ENCODE data around the gene WNK2.

WNK2 gene

DNA sequence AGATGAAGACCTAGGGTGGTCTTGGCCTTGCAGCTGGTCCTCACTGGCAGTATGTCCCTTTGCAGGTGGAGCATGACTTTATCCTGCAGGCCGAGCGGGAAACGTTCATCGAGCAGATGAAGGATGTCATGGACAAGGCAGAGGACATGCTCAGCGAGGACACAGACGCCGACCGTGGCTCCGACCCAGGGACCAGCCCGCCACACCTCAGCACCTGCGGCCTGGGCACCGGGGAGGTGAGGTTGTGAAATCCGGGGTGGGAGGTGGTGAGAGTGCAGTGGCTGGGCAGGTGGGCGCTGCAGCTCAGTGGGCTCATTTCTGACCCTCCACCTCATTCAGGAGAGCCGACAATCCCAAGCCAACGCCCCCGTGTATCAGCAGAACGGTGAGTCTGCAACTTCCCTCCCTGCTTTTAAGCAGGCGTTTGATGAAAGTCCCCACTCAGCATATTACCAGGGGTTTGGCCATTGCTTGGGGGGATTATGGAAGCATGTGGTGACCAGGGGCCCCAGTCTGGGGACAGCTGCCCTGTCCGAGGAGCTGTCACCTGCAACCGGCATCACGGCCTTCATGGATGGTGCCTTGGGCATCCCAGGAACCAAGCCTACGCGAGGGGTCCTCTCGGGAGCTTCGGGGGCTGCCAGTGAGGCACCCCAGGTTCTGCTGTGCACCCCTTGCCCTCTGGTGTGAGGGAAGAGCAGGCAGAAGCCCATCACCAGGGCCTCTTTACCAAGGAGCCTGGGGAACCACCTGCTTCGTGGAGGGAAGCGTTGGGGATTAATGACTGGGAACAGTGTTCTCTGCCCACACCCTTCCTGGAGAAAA is 84.0 kb downstream of the WNK2 start:
- DNase-seq = no peak

DNA sequence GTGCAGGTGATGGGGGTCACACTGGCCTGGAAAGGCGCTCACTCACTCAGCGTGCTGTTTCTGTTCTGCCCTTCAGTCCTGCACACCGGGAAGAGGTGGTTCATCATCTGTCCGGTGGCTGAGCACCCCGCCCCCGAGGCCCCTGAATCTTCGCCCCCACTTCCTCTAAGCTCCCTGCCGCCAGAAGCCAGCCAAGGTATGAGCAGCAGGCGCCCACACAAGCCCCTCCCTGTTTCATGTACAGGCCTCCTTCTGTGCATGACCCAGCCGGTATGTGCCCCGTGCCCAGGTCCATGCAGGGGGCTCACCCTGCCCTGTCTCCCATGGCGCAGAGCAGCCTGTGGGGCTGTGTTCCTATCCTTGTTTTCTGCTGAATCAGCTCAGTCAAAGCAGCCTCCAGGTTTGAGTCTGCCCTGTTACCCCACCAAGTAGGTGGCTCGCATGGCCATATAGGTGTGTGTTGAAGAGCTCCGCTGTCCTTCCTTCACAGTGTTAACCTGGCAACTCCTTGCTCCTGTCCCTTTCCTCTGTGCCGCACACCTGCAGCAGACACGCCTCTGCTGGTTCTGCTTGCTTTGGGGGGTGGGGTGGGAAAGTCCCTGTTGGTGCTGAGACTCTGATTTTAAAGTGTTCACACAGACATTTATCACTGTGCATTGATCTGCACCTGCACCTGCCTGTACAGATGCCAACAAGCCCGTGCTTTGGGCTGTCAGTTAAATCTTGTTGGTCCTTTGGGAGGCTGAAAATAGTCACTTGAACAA is 84.8 kb downstream of the WNK2 start:
- DNase-seq = no peak

DNA sequence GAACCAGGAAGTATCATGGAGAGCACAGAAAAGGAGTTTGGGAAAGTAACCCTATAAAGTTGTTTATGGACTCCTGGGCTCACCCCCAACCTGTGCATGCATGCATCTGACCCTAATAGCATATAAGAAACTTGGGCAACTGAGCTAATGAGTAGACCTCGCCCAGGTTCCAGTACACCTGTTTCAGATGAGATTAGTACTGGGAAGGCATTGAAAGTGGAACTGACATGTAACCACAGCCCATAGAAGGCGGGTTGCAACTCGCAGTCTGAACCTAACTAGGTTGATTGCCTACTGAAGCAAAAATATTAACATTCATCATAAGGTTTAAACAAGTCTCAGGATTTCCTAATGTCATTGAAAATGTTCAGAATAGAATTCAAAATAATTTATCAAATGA is 87.0 kb downstream of the WNK2 start:
- DNase-seq = no peak

DNA sequence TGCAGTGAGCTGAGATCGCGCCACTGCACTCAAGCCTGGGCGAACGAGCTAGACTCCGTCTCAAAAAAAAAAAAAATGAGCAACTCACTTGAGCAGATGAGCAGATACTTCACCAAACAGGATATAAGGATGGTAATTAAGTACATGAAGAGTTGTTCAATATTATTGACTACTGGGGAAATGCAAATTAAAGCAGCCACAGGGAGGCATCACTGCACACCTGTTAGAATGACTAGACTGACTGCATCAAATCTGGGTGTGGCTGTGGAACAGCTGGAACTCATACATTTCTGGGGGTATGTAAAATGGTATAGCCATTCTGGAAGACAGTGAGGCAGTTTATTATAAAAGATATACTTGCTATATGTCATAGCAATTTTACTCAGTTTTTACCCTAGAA is 93.0 kb downstream of the WNK2 start:
- DNase-seq = no peak

DNA sequence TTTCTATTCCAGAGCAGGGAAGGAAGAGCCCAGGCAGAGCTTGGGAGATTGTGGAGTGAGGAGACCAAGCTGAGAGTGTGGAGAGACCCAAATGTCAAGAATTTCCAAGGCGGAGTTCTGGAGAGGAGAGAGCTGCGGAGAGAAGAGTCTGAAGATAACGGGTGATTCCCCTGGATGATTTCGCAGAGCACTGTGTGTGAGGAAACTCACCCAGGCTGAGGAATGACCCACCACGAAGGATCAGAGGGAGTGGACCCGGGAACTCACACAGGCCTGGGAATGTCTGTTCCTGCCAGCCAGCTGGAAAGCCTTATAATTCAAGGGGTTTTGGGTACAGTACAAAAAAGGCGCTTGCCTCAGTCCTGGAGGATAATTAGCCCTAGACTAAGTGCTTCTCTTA is 94.2 kb downstream of the WNK2 start:
- DNase-seq = no peak

DNA sequence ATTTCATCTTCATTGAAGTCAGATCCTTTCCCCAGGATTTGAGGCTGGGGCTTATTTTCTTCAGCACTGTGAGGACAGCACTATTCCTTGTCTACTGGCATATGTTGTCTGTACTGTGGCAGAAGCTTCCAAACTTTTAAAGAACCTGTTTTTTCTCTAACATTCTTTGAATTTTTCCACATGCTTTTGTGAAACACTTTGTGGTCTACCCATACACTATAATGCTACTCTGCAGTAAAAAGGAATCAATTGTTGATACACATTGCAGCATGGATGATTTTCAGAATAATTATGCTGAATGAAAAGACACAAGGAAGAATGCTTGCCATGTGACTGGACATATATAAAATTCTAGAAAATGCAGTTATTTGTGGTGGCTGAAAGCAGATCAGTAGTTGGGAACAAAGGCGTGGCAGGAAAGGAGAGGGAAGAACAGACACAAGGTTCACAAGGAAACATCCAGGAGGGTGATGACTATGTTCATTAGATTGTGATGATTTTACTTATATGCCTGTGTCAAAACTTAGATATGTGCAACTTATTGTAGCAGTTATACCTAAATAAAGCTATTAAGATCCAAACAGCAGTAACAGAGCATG is 96.8 kb downstream of the WNK2 start:
- DNase-seq = no peak

DNA sequence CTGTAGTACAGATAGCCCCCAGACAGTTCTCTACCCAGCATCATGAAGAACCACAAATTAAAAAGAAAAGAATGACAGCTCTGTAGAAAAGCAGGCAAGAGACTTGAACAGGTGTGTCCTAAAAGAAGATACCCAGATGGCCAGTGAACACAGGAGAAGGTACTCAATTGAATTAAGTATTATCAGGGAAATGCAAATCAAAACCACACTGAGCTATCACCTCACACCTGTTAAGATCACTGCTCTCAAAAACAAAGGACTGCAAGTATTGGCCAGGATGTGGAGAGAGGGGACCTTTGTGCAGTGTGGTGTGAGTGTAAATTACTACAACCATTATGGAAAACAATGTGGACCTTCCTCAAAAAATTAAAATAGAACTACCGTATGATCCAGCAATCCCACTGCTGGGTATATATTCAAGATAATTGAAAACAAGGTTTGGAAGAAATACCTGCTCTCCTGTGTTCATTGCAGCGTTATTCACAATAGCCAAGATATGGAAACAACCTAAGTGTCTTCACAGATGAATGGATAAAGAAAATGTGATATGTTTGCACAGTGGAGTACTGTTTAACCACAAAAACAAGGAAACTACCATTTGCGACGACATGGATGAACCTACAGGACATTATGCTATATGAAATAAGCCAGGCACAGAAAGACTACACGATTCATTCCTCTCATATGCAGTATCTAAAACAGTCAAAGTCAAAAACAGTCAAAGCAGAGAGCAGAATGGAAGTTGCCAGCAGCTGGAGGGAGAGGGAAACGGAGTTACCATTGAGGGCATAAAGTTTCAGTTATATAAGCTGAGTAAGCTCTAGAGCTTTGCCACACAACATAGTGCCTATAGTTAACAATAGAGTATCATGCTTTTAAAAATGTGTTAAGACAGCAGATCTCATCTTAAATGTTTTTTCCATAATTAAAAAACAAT is 102.6 kb downstream of the WNK2 start:
- no peak for DNase-seq

DNA sequence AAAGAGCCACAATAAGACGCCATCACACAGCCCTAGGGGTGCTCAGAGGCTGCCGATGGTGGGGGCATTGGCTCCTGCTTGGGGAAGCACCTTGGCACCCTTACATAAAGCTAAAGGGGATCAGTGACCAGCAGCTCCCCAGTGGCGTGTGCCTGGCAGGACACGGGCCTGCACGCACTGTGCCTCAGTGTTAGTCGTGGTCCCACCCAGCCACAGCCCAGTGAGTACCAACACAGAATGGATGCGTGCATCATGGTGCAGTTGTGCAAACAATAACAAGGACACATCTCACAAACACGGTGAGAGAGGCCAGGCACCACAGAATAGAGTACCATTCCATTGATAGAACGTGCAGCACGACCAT is 103.2 kb downstream of the WNK2 start:
- no peak for DNase-seq

DNA sequence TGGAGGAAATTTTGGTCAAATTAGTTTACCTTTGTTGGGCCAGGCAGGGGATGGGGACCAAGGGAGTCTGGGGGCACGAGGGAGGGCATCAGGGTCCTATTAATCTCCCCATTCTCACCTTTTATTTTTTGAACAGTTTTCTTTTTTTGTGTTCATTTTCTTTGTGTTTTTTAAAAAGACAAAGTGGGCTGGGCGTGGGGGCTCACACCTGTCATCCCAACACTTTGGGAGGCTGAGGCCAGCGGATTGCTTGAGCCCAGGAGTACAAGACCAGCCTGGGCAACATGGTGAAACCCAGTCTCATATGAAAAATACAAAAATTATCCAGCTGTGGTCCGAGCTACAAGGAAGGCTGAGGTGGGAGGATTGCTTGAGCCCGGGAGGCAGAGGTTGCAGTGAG is 103.7 kb downstream of the WNK2 start:
- no peak for DNase-seq

DNA sequence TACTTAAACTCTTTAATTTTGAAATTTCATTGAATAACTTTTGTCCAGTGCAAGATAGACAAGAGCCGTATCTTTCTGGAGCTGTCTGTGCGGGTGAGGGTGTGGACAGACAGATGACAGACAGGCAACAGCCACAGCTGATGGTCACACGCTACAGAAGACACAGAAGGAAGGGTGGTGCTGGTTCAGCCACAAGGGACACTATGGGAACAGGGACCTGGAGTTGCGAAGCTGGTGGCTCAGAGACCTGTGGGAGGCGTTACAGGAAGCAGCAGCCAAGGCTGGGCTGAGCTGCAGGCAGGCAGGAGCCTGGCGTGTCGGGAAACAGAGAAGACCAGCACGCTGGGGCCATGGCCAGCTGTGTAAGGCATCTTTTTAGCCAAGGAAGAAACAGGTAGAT is 104.4 kb downstream of the WNK2 start:
- peak; percentile 32 to 33 for DNase-seq

DNA sequence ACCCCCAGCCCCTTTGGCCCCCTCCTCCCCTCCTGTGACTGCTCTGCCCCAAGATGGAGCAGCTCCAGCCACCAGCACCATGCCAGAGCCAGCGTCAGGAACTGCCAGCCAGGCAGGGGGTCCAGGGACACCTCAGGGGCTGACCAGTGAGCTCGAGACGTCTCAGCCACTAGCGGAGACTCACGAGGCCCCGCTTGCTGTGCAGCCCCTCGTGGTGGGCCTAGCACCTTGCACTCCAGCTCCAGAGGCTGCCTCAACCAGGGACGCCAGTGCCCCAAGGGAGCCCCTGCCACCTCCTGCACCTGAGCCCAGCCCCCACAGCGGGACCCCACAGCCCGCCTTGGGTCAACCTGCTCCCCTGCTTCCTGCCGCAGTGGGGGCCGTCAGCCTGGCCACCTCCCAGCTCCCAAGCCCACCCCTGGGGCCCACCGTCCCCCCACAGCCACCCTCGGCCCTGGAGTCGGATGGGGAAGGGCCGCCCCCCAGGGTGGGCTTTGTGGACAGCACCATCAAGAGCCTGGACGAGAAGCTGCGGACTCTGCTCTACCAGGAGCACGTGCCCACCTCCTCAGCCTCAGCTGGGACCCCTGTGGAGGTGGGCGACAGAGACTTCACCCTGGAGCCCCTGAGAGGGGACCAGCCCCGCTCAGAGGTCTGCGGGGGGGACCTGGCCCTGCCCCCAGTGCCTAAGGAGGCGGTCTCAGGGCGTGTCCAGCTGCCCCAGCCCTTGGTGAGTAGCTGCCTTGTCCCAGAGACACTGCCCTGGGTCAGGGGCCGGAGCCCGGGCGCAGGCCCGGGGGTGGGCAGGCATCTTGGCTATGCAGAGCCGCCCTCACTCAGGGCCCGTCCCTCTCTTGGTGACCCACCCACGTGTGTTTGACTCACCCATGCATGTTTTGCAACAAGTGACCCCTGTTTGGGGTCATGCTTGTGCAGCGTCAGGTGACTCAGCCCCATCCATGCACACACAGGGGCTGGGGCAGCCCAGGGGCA is 105.2 kb downstream of the WNK2 start:
- DNase-seq = no peak

DNA sequence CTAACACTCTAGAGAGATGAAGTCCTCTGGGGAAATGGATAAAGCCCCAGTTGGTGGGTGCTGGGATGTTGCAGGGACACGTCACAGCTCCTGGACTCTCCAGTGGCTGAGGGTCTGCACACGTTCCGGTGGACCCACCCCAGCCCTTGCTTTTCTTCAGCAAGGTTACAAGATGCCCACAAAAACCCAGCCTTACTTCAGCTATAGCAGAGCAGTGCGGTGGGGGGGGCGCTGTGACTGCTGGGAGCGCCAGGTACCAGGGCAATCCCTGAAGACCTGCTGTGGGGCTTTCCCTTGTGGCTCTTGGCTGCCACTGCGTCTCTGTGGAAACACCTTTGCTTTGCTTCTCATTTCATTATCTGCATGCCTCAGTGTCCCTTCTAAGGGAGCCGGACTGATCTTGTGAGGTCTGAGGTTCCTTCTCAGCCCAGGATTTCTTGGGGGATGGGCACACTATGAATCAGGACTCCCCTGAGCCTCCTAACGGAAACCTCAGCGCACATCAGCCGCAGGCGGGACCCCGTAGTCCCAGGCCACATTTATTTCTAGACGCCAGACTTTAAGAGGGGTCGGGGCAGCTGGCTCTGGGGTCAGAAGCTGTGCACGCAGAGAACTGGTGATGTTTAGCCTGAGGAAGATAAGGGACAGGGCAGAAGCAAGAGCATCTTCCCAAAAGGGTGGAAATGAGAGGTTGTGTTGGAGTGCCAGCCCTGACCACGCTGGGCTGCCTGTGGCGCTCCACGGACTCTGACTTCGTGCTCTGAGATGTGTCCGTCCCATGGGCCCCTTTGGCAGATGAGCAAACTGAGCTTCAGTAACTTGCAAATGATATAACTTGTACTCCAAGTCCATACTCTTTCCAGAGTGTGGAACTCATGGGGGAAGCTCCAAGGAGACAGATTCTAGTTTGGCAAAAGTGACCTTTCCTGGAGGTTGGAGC is 106.8 kb downstream of the WNK2 start:
- no peak for DNase-seq

DNA sequence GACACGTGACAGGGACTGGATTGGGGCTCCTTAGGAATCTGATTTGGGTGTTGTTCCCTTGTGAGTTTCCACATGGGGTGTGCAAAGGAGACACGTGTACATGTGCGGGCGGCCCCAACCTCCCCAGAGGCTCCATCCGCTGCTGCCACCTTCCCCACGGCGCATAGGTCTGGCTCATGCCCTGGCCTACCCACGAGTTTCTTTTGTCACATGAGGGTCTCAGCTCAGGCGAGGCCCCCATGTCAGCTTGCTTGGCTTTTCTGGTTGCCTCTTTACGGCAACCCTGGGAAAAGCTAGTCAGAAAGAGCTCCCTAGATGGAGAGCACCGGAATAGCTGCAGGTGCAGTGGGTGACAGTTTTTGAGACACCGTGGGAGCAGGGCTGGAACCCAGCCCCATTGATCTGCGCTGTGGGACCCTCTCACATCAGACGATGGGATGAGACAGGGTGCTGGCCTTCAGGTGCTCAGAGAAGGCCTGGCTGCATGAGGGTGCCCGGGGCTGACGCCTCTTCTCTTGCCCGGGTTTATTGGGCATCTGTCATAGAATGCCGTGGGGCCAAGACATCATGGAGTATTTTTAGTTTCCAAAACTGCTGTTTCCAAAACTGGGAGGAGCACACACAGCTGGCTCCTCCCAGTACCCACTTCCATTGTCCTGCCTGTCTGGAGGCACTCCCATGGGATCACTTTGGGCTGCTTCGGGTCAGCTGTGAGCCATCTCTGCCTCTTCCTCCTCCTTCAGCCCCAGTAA is 107.8 kb downstream of the WNK2 start:
- no peak for DNase-seq

DNA sequence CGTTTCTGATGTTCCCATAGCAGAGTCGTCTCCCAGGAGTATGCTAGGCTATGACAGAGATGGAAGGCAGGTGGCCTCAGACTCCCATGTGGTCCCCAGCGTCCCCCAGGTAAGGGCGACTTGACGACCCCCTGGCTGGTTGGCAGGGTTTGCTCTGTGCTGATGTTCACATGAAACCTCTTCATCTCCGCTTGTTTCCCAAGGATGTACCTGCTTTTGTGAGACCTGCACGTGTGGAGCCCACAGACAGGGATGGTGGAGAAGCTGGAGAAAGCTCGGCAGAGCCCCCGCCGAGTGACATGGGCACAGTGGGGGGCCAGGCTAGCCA is 108.3 kb downstream of the WNK2 start:
- no peak for DNase-seq

DNA sequence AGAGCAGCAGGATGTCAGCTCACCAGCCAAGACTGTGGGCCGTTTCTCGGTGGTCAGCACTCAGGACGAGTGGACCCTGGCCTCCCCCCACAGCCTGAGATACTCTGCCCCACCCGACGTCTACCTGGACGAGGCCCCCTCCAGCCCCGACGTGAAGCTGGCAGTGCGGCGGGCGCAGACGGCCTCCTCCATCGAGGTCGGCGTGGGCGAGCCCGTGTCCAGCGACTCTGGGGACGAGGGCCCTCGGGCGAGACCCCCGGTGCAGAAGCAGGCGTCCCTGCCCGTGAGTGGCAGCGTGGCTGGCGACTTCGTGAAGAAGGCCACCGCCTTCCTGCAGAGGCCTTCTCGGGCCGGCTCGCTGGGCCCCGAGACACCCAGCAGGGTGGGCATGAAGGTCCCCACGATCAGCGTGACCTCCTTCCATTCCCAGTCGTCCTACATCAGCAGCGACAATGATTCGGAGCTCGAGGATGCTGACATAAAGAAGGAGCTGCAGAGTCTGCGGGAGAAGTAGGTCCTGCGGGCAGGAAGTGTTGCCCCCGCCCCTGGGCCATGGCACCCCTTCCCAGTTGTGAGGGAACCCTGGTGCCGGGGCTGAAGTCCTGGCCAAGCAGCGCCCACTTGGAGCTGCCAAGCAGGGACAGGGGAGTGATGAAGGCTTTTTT is 108.9 kb downstream of the WNK2 start:
- DNase-seq = no peak

DNA sequence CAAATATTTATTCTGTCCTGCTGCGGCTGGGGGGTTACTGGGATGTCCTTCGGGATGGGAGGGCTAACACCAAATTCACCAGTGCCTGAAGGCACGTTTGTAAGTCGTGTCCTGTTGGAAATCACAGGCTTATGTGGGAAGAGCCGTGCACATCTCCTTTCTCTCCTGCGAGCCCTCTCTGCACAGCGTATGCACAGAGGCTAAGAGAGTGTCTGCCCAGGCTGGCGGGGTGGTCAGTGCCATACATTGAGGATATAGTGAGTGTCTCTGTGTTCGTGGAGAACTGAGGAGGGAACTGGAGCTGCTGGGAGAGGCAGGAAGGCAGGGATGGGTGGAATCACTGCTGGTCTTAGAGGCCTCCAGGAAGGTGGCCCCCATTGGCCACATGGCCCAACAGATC is 110.1 kb downstream of the WNK2 start:
- DNase-seq = no peak

DNA sequence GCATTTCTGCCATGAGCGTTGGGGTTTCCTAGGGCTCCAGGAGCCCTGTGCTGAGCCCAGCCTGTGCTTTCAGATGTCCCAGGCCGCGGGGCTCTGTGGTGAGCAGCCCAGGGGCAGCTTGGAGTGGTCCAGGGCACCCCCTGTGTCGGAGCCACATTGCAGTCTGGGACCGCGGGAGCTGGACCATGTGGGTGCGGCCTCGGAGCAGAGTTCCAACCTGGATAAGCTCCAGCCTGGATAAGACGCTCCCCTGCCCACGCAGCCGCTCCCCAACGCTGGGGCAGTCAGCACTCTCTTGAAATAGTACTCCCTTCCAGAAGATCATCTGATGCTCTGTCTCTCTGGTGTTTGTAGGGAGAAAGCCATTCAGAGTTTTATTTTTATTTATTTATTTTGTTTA is 111.1 kb downstream of the WNK2 start:
- no peak for DNase-seq

DNA sequence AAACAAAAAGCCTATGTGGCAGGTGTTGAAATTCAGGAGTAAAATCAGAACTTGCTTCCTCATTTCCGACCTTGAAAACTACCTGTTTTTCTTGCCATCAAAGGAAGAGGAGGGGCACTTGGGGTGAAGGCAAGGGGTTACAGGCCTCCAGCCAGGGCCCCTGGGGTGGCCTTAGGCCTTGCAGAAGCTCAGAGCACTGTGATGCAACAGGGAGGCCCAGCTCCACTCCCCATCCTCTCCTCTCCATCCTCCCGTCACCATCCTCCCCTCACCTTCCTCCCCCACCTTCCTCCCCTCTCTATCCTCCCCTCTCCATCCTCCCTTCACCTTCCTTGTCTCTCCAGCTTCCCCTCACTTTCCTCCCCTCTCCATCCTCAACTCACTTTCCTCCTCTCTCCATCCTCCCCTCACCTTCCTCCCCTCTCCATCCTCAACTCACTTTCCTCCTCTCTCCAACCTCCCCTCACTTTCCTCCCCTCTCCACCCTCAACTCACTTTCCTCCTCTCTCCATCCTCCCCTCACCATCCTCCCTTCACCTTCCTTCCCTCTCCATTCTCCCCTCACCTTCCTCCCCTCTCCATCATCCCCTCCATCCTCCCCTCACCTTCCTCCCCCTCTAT is 111.6 kb downstream of the WNK2 start:
- no peak for DNase-seq
